ENCODE results near the gene SCN9A.

DNA sequence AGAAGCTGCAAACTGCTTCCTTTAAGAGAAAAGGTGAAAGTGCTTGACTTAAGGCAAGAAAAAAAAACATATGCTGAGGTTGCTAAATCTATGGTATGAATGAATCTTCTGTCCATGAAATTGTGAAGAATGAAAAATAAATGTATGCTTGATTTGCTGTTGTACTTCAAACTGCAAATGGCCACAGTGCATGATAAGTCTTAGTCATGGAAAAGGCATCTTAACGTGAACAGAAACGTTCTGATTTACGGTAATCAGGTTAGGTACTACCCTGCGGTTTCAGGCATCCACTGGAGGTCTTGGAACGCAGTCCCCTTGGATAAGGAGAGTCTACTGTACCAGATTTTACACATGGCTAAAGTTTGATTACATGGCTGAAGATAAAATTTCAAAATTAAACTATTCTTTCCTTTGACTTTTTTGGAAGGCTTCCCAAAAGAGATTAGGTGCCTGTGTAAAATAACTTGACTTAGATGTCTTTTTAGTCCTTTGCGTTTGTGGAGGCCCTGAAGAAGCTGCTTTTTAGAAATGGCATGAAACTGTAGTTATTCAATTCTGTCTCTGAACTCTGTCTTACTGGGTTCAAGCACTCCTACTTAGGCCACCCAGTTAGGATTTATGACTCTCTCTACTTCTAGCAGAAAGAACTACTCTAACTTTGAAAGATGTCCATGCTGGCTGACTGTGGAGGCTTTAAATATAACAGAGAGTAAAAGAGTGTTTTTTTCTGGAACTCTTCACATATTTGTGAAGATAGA is 35.9 kb upstream of the SCN9A start:
- TF ChIP-seq CTCF (IDR thresholded peaks at IDR 0.05): no peak
- TF ChIP-seq POLR2A (IDR thresholded peaks at IDR 0.05): no peak
- no peak for TF ChIP-seq POLR2AphosphoS5 (IDR thresholded peaks at IDR 0.05)
